GM19467 (cell line): Measurements from ENCODE around the gene P2RY2.
A peak's percentile ranks its signal among the peaks of the same experiment; 100 is the strongest.

Experiments
- ATAC-seq: cut with Tn5 transposase; IDR thresholded peaks from one replicate; pipeline ENCODE4 v1.9.1; 2021; ENCODE audit warnings: mild to moderate bottlenecking, moderate library complexity; ENCODE audit not compliant: unreplicated experiment

The P2RY2 gene

GRCh38 chr11:73218106-73218829 lies at the start of gene P2RY2:
P2RY2 (plus strand) TSS chr11:73218281; CDS start chr11:73234160, 15,879 bp downstream.
- ATAC-seq = no peak

GRCh38 chr11:73168925-73169579 lies 49.0 kb upstream of the P2RY2 start:
- ATAC-seq = no peak

GRCh38 chr11:73170140-73170539 lies 47.9 kb upstream of the P2RY2 start:
- ATAC-seq = no peak

- no peak for ATAC-seq
Observed at GRCh38 chr11:73171436-73172161, 46.5 kb upstream of the P2RY2 start.

GRCh38 chr11:73172992-73173656 lies 45.0 kb upstream of the P2RY2 start:
- ATAC-seq = no peak

- no peak for ATAC-seq
Observed at GRCh38 chr11:73173755-73174494, 44.2 kb upstream of the P2RY2 start.

GRCh38 chr11:73174495-73174791 lies 43.6 kb upstream of the P2RY2 start:
- no peak for ATAC-seq

GRCh38 chr11:73175551-73176144 lies 42.4 kb upstream of the P2RY2 start:
- ATAC-seq = no peak

- ATAC-seq = no peak
Observed at GRCh38 chr11:73176145-73176873, 41.8 kb upstream of the P2RY2 start.

- no peak for ATAC-seq
Observed at GRCh38 chr11:73176874-73177155, 41.3 kb upstream of the P2RY2 start.

- no peak for ATAC-seq
Observed at GRCh38 chr11:73177380-73177777, 40.7 kb upstream of the P2RY2 start.

- peak; percentile 66 for ATAC-seq
Observed at GRCh38 chr11:73177778-73178539, 40.1 kb upstream of the P2RY2 start.

- ATAC-seq = no peak
Observed at GRCh38 chr11:73178681-73179080, 39.4 kb upstream of the P2RY2 start.

- no peak for ATAC-seq
Observed at GRCh38 chr11:73182824-73183321, 35.2 kb upstream of the P2RY2 start.

GRCh38 chr11:73184953-73185671 lies 33.0 kb upstream of the P2RY2 start:
- no peak for ATAC-seq

- no peak for ATAC-seq
Observed at GRCh38 chr11:73185680-73186293, 32.3 kb upstream of the P2RY2 start.

- no peak for ATAC-seq
Observed at GRCh38 chr11:73186294-73186850, 31.7 kb upstream of the P2RY2 start.

- no peak for ATAC-seq
Observed at GRCh38 chr11:73186886-73187285, 31.2 kb upstream of the P2RY2 start.
